Measurements from ENCODE around the gene LCT.
A peak's percentile ranks its signal among the peaks of the same experiment; 100 is the strongest.
"Not testable (repeated sequence)": the region's sequence is repeated elsewhere in the genome, so short reads cannot be mapped to it uniquely, and the experiment has no call there.

The LCT gene

GRCh38 chr2:135796606-135797005 lies 40.4 kb downstream of the LCT start:
- no peak for DNase-seq

- DNase-seq: not testable (repeated sequence)
These were observed 41.3 kb downstream of the LCT start for GRCh38 chr2:135795641-135796040.

GRCh38 chr2:135792401-135793150 lies 44.4 kb downstream of the LCT start:
- DNase-seq: no peak

GRCh38 chr2:135791418-135792190 lies 45.4 kb downstream of the LCT start:
- DNase-seq: no peak

GRCh38 chr2:135790423-135790822 lies 46.6 kb downstream of the LCT start:
- no peak for DNase-seq

GRCh38 chr2:135786823-135787222 lies 50.2 kb downstream of the LCT start:
- no peak for DNase-seq

- no peak for DNase-seq
These were observed 52.0 kb downstream of the LCT start for GRCh38 chr2:135785032-135785431.

- no peak for DNase-seq
These were observed 53.5 kb downstream of the LCT start for GRCh38 chr2:135783439-135783838.

GRCh38 chr2:135782231-135782630 lies 54.8 kb downstream of the LCT start:
- DNase-seq: no peak

GRCh38 chr2:135776367-135776766 lies 60.6 kb downstream of the LCT start:
- DNase-seq: no peak

GRCh38 chr2:135775420-135775819 lies 61.6 kb downstream of the LCT start:
- no peak for DNase-seq

- DNase-seq: no peak
These were observed 63.1 kb downstream of the LCT start for GRCh38 chr2:135773917-135774316.

GRCh38 chr2:135773319-135773718 lies 63.7 kb downstream of the LCT start:
- no peak for DNase-seq

- DNase-seq: no peak
These were observed 68.1 kb downstream of the LCT start for GRCh38 chr2:135768863-135769262.

- DNase-seq: no peak
These were observed 74.5 kb downstream of the LCT start for GRCh38 chr2:135762530-135762929.

- DNase-seq: no peak
These were observed 75.0 kb downstream of the LCT start for GRCh38 chr2:135762022-135762421.

- no peak for DNase-seq
These were observed 80.3 kb downstream of the LCT start for GRCh38 chr2:135756692-135757091.

- no peak for DNase-seq
These were observed 81.4 kb downstream of the LCT start for GRCh38 chr2:135755573-135755972.

GRCh38 chr2:135745545-135745944 lies 91.4 kb downstream of the LCT start:
- DNase-seq: no peak

GRCh38 chr2:135744760-135745314 lies 92.1 kb downstream of the LCT start:
- peak; percentile 13 for DNase-seq

GRCh38 chr2:135743860-135744259 lies 93.1 kb downstream of the LCT start:
- no peak for DNase-seq

GRCh38 chr2:135742325-135742757 lies 94.6 kb downstream of the LCT start:
- no peak for DNase-seq

GRCh38 chr2:135741395-135742324 lies 95.3 kb downstream of the LCT start, which contains the start of gene UBXN4:
Gene UBXN4 (plus strand): TSS chr2:135741855. CDS start chr2:135741930, 75 bp downstream.
- DNase-seq: peak; percentile 94

All from stimulated activated CD4-positive, alpha-beta T cell treated with anti-CD3 and anti-CD28 coated beads, Interleukin-4, amount 100 ng/mL, for 1 hour (primary cell).